Activated CD4-positive, CD25-positive, alpha-beta regulatory T cell treated with anti-CD3 and anti-CD28 coated beads, Interleukin-2, amount 50 U/mL, for 24 hours (primary cell): ENCODE measurements around the gene PRR7.
A peak's percentile ranks its signal among the peaks of the same experiment; 100 is the strongest.

Experiments used
- ATAC-seq, 2 donors: fragments of 150-1000 bp; cut with Tn5 transposase; one replicate each; pipeline ENCODE4 v1.10.0; 2021; ENCODE audit warnings: mild to moderate bottlenecking in 1 of 2, moderate library complexity in 1 of 2

Gene PRR7

GRCh38 chr5:177469750-177470525, 23.3 kb downstream of the PRR7 start:
- ATAC-seq: no peak

- no peak for ATAC-seq
Measured at GRCh38 chr5:177470759-177471536, 24.3 kb downstream of the PRR7 start.

- no peak for ATAC-seq
Measured at GRCh38 chr5:177471610-177472356, 25.2 kb downstream of the PRR7 start.

GRCh38 chr5:177472460-177473442, 26.1 kb downstream of the PRR7 start:
- peak; percentile 54 to 56 for ATAC-seq

- peak; percentile 14 to 46 for ATAC-seq
Measured at GRCh38 chr5:177473443-177474001, 26.9 kb downstream of the PRR7 start, which contains the start of gene DBN1. DBN1 (minus strand) TSS chr5:177473634; CDS start chr5:177473521, 113 bp downstream.

- ATAC-seq: no peak
Measured at GRCh38 chr5:177474002-177474476, 27.4 kb downstream of the PRR7 start.

GRCh38 chr5:177474846-177475562, 28.4 kb downstream of the PRR7 start:
- no peak for ATAC-seq

GRCh38 chr5:177475563-177476427, 29.2 kb downstream of the PRR7 start:
- no peak for ATAC-seq

GRCh38 chr5:177476531-177477233, 30.1 kb downstream of the PRR7 start:
- ATAC-seq: no peak

GRCh38 chr5:177477701-177478477, 31.3 kb downstream of the PRR7 start:
- ATAC-seq: no peak

- peak; percentile 80 to 83 for ATAC-seq
Measured at GRCh38 chr5:177478711-177479646, 32.4 kb downstream of the PRR7 start.

GRCh38 chr5:177479774-177480173, 33.2 kb downstream of the PRR7 start:
- ATAC-seq: no peak

GRCh38 chr5:177482359-177482795, 35.8 kb downstream of the PRR7 start:
- ATAC-seq: no peak

- ATAC-seq: no peak
Measured at GRCh38 chr5:177483042-177483441, 36.4 kb downstream of the PRR7 start.

GRCh38 chr5:177483994-177484901, 37.6 kb downstream of the PRR7 start:
- no peak for ATAC-seq
